Measurements from ENCODE around the gene TRAPPC10.

TRAPPC10 gene

GRCh38 chr21:43995521-43996105 is 16.5 kb upstream of the TRAPPC10 start:
- Histone ChIP-seq H3K27me3 (ENCODE audit: insufficient read depth, low read length) (no peaks in the 10 kb centered on the region), H3K4me1 (ENCODE audit: insufficient read depth, low read length) (no peaks in the 10 kb centered on the region), H3K9me3 (ENCODE audit: insufficient read depth, low read depth, low read length) (no peaks in the 10 kb centered on the region), H3K36me3 (ENCODE audit: insufficient read depth, low read depth, low read length) (no peaks in the 10 kb centered on the region), H3K4me3 (ENCODE audit: low read length) (no peak overlapping the region), H3K9ac (ENCODE audit: low read depth, low read length) (no peak overlapping the region), H3K27ac (ENCODE audit: low read length) (no peak overlapping the region)

- Histone ChIP-seq H3K4me3 (ENCODE audit: low read length) (no peak overlapping the region), H3K36me3 (ENCODE audit: insufficient read depth, low read depth, low read length) (no peaks in the 10 kb centered on the region), H3K4me1 (ENCODE audit: insufficient read depth, low read length) (no peaks in the 10 kb centered on the region), H3K9ac (ENCODE audit: low read depth, low read length) (no peak overlapping the region), H3K27ac (ENCODE audit: low read length) (no peak overlapping the region), H3K27me3 (ENCODE audit: insufficient read depth, low read length) (no peaks in the 10 kb centered on the region), H3K9me3 (ENCODE audit: insufficient read depth, low read depth, low read length) (no peaks in the 10 kb centered on the region)
Measured at GRCh38 chr21:43997766-43998742, 14.1 kb upstream of the TRAPPC10 start.

GRCh38 chr21:44000360-44000759 is 11.7 kb upstream of the TRAPPC10 start:
- no peak overlapping the region for H3K27ac ChIP-seq (ENCODE audit: low read length)
- H3K9me3 ChIP-seq (ENCODE audit: insufficient read depth, low read depth, low read length) = no peaks in the 10 kb centered on the region
- no peaks in the 10 kb centered on the region for H3K36me3 ChIP-seq (ENCODE audit: insufficient read depth, low read depth, low read length)
- H3K27me3 ChIP-seq (ENCODE audit: insufficient read depth, low read length) = no peaks in the 10 kb centered on the region
- no peak overlapping the region for H3K4me3 ChIP-seq (ENCODE audit: low read length)
- H3K9ac ChIP-seq (ENCODE audit: low read depth, low read length) = no peak overlapping the region
- no peaks in the 10 kb centered on the region for H3K4me1 ChIP-seq (ENCODE audit: insufficient read depth, low read length)

GRCh38 chr21:44002511-44002910 is 9.6 kb upstream of the TRAPPC10 start:
- Histone ChIP-seq H3K27ac (ENCODE audit: low read length) (no peak overlapping the region), H3K9ac (ENCODE audit: low read depth, low read length) (no peak overlapping the region), H3K4me3 (ENCODE audit: low read length) (no peak overlapping the region), H3K27me3 (ENCODE audit: insufficient read depth, low read length) (no peaks in the 10 kb centered on the region), H3K9me3 (ENCODE audit: insufficient read depth, low read depth, low read length) (no peaks in the 10 kb centered on the region), H3K36me3 (ENCODE audit: insufficient read depth, low read depth, low read length) (no peaks in the 10 kb centered on the region), H3K4me1 (ENCODE audit: insufficient read depth, low read length) (no peaks in the 10 kb centered on the region)

- H3K27me3 ChIP-seq (ENCODE audit: insufficient read depth, low read length) = no peaks in the 10 kb centered on the region
- H3K9ac ChIP-seq (ENCODE audit: low read depth, low read length) = no peak overlapping the region
- H3K4me1 ChIP-seq (ENCODE audit: insufficient read depth, low read length) = no peaks in the 10 kb centered on the region
- H3K9me3 ChIP-seq (ENCODE audit: insufficient read depth, low read depth, low read length) = no peaks in the 10 kb centered on the region
- H3K36me3 ChIP-seq (ENCODE audit: insufficient read depth, low read depth, low read length) = no peaks in the 10 kb centered on the region
- H3K4me3 ChIP-seq (ENCODE audit: low read length) = no peak overlapping the region
- H3K27ac ChIP-seq (ENCODE audit: low read length) = no peak overlapping the region
Measured at GRCh38 chr21:44003307-44003966, 8.7 kb upstream of the TRAPPC10 start.

GRCh38 chr21:44005071-44005470 is 7.0 kb upstream of the TRAPPC10 start:
- no peak overlapping the region for H3K9ac ChIP-seq (ENCODE audit: low read depth, low read length)
- H3K27ac ChIP-seq (ENCODE audit: low read length) = no peak overlapping the region
- no peak overlapping the region for H3K4me3 ChIP-seq (ENCODE audit: low read length)
- H3K9me3 ChIP-seq (ENCODE audit: insufficient read depth, low read depth, low read length) = no peaks in the 10 kb centered on the region
- no peaks in the 10 kb centered on the region for H3K4me1 ChIP-seq (ENCODE audit: insufficient read depth, low read length)
- H3K36me3 ChIP-seq (ENCODE audit: insufficient read depth, low read depth, low read length) = no peaks in the 10 kb centered on the region
- H3K27me3 ChIP-seq (ENCODE audit: insufficient read depth, low read length) = no peaks in the 10 kb centered on the region

GRCh38 chr21:44005593-44005992 is 6.5 kb upstream of the TRAPPC10 start:
- Histone ChIP-seq H3K27me3 (ENCODE audit: insufficient read depth, low read length) (no peaks in the 10 kb centered on the region), H3K4me3 (ENCODE audit: low read length) (no peak overlapping the region), H3K27ac (ENCODE audit: low read length) (no peak overlapping the region), H3K9me3 (ENCODE audit: insufficient read depth, low read depth, low read length) (no peaks in the 10 kb centered on the region), H3K9ac (ENCODE audit: low read depth, low read length) (no peak overlapping the region), H3K36me3 (ENCODE audit: insufficient read depth, low read depth, low read length) (no peaks in the 10 kb centered on the region), H3K4me1 (ENCODE audit: insufficient read depth, low read length) (peaks cover under 1% of the 10 kb centered on the region; the same call in 1 of the 2 replicates)

GRCh38 chr21:44006017-44006619 is 6.0 kb upstream of the TRAPPC10 start:
- Histone ChIP-seq H3K4me3 (ENCODE audit: low read length) (no peak overlapping the region), H3K4me1 (ENCODE audit: insufficient read depth, low read length) (peaks cover 6% of the 10 kb centered on the region), H3K27me3 (ENCODE audit: insufficient read depth, low read length) (no peaks in the 10 kb centered on the region), H3K27ac (ENCODE audit: low read length) (no peak overlapping the region), H3K9ac (ENCODE audit: low read depth, low read length) (no peak overlapping the region), H3K9me3 (ENCODE audit: insufficient read depth, low read depth, low read length) (no peaks in the 10 kb centered on the region), H3K36me3 (ENCODE audit: insufficient read depth, low read depth, low read length) (no peaks in the 10 kb centered on the region)

GRCh38 chr21:44006656-44007055 is 5.5 kb upstream of the TRAPPC10 start:
- Histone ChIP-seq H3K27me3 (ENCODE audit: insufficient read depth, low read length) (no peaks in the 10 kb centered on the region), H3K4me3 (ENCODE audit: low read length) (no peak overlapping the region), H3K36me3 (ENCODE audit: insufficient read depth, low read depth, low read length) (no peaks in the 10 kb centered on the region), H3K9me3 (ENCODE audit: insufficient read depth, low read depth, low read length) (no peaks in the 10 kb centered on the region), H3K9ac (ENCODE audit: low read depth, low read length) (no peak overlapping the region), H3K4me1 (ENCODE audit: insufficient read depth, low read length) (peaks cover 8% of the 10 kb centered on the region), H3K27ac (ENCODE audit: low read length) (no peak overlapping the region)

- no peaks in the 10 kb centered on the region for H3K9me3 ChIP-seq (ENCODE audit: insufficient read depth, low read depth, low read length)
- no peak overlapping the region for H3K4me3 ChIP-seq (ENCODE audit: low read length)
- H3K36me3 ChIP-seq (ENCODE audit: insufficient read depth, low read depth, low read length) = no peaks in the 10 kb centered on the region
- no peak overlapping the region for H3K9ac ChIP-seq (ENCODE audit: low read depth, low read length)
- H3K27ac ChIP-seq (ENCODE audit: low read length) = no peak overlapping the region
- H3K4me1 ChIP-seq (ENCODE audit: insufficient read depth, low read length) = peaks cover 17% of the 10 kb centered on the region
- H3K27me3 ChIP-seq (ENCODE audit: insufficient read depth, low read length) = no peaks in the 10 kb centered on the region
Measured at GRCh38 chr21:44010429-44010828, 1.7 kb upstream of the TRAPPC10 start.

GRCh38 chr21:44011123-44011522 is 986 bp upstream of the TRAPPC10 start:
- peak overlapping the region; percentile 78 for H3K4me3 ChIP-seq (ENCODE audit: low read length)
- no peaks in the 10 kb centered on the region for H3K27me3 ChIP-seq (ENCODE audit: insufficient read depth, low read length)
- no peaks in the 10 kb centered on the region for H3K36me3 ChIP-seq (ENCODE audit: insufficient read depth, low read depth, low read length)
- peak overlapping the region; percentile 57 for H3K27ac ChIP-seq (ENCODE audit: low read length)
- H3K9ac ChIP-seq (ENCODE audit: low read depth, low read length) = peak overlapping the region; percentile 83; the same call in 1 of the 2 replicates
- H3K4me1 ChIP-seq (ENCODE audit: insufficient read depth, low read length) = peaks cover 17% of the 10 kb centered on the region
- H3K9me3 ChIP-seq (ENCODE audit: insufficient read depth, low read depth, low read length) = no peaks in the 10 kb centered on the region
